GM21526 (cell line): ENCODE measurements around the gene TESK2.
A peak's percentile ranks its signal among the peaks of the same experiment; 100 is the strongest.

Source experiments
- ATAC-seq: cut with Tn5 transposase; IDR thresholded peaks from one replicate; pipeline ENCODE4 v1.9.1; 2021; ENCODE audit warnings: moderate library complexity; ENCODE audit not compliant: unreplicated experiment, low FRiP score

The TESK2 gene

DNA sequence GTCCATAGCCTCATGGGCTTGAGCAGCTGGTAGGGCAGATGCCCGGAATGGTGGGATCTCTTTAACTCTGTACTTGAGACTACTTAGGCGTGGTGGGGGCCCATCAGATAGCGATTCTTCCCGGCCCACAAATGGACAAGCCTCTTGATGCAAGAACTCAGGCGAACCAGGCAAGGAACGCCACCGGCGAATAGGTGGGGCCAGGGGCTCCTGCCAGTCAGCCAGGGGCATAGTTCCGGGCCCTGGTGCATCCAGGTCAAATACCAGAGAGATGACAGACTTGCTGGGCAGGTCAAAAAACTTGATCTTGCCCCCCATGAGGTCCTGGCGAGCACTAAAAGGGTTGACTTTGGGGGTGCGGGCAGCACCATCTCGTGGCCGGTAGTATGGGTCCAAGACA lies 145.9 kb downstream of the TESK2 start:
- no peak for ATAC-seq

- ATAC-seq, result no peak
Observed at GRCh38 chr1:45344499-45344898, 146.5 kb downstream of the TESK2 start.

- no peak for ATAC-seq
Observed at GRCh38 chr1:45340816-45341466, 150.0 kb downstream of the TESK2 start.

- ATAC-seq, result peak; percentile 78
Observed at GRCh38 chr1:45339789-45340558, 151.0 kb downstream of the TESK2 start, which contains the start of the genes MUTYH and TOE1. Gene MUTYH (minus strand): TSS chr1:45340440. CDS start chr1:45334505, 5,935 bp downstream. Gene TOE1 (plus strand): TSS chr1:45340170. CDS start chr1:45340253, 83 bp downstream.

GRCh38 chr1:45337630-45338325 lies 153.2 kb downstream of the TESK2 start:
- ATAC-seq, result no peak

DNA sequence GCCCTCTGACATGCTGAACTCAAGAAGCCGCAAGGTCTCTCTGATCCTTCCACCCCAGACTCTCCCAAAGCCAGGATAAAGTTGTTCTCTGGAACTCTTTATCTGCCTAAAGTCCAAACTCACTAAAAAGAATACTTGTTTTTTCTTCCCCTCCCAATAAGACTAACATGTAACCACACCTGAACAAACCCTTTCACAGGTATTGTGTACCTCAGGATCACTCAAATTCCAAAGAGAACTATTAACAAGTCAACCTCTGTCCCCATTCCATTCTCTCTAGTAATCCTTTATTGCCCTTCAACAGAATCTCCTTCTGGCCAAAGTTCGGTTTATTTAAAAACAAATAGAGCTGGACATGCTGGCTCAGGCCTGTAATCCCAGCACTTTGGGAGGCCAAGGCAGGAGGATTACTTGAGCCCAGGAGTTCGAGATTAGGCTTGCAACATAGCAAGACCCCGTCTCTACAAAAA lies 155.1 kb downstream of the TESK2 start:
- no peak for ATAC-seq

DNA sequence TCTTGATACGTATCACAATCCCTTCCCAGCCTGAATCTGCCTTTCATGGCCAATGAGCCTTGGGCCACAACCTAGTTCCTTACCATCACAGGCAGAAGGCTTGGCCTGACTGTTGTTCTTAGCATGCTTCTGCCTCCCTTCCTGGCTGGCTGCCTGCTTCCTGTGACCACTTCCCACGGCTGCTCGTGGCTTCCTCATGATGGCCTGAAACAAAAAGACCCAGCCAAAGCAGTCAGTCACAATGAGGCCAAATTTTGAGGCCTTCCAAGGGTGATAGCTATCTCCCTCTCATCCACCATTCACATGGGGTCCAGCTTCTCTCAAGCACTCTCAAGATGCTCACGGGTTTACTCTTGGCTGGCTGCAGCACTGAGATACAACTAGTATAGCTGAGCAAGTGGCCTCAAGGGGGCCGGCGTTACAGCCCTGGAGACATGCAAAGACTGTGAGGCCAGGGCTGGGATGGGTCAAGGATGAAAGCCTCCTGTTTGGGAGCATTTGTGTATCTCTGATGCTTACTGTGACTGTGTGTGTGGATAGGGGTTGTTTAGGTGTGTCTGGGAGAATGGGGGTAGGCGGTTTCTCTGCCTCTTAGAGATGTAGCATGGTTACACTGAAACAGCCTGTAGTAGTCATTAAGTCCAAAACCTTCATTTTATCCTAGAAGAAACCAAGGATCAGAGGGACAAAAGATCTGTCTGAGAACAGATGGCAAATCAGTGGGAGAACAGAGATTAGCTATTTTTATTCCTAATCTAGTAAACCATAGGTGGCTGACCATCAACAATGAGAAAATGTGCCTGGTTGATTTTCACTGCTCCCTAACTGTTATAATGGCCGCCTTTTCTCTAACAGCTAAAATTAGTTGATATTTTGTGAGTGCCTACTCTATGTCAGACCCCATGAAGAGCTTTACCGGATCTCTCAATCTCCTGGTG lies 156.4 kb downstream of the TESK2 start:
- no peak for ATAC-seq

- ATAC-seq, result no peak
Observed at GRCh38 chr1:45332346-45332720, 158.6 kb downstream of the TESK2 start.

- no peak for ATAC-seq
Observed at GRCh38 chr1:45331436-45332345, 159.3 kb downstream of the TESK2 start.

DNA sequence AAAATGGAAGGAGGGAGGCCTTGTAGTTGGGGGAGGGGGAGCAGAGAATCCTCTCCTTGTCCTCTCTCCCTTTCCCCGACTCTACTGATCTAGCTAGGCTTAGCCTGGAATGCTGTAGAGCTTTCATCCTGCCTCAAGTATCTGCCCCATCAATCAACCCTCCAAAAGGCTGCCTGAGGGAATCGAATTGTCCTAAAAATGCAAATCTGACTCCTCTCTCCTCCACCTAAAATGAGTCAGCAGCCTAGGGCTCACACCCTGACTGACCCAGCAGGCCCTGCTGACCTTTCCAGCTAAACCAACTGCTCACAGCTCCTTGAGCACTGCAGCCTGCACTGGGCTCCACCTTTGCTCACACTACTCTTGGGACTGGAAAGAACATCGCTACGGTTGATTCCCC lies 161.5 kb downstream of the TESK2 start:
- ATAC-seq, result no peak

- no peak for ATAC-seq
Observed at GRCh38 chr1:45328680-45329079, 162.3 kb downstream of the TESK2 start.

DNA sequence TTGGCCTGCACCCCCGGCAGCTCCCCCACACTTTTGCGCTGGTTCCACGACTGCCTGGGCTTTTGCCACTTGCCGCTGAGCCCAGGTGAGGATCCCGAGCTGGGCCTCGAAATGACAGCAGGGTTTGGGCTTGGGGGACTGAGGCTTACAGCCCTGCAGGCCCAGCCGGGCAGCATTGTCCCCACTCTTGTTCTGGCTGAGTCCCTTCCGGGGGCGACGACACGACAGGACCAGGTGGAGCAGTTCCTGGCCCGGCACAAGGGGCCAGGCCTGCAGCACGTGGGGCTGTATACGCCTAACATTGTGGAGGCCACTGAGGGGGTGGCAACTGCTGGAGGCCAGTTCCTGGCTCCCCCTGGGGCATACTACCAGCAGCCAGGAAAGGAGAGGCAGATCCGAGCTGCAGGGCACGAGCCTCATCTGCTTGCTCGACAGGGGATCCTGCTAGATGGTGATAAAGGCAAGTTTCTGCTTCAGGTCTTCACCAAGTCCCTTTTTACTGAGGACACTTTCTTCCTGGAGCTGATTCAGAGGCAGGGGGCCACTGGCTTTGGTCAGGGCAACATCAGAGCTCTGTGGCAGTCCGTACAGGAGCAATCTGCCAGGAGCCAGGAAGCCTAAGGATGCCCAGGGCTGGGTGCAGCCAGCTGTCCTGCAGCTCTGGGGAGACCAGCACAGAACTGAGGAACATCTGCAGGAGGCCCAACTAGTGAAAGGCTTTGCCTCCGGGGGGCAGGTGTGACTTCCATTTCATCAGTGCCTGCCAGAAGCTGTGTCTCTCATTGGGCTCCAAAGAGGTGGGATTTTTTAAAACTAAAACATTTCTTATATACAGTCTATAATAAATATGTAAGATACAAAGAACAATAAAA lies 163.1 kb downstream of the TESK2 start:
- no peak for ATAC-seq

DNA sequence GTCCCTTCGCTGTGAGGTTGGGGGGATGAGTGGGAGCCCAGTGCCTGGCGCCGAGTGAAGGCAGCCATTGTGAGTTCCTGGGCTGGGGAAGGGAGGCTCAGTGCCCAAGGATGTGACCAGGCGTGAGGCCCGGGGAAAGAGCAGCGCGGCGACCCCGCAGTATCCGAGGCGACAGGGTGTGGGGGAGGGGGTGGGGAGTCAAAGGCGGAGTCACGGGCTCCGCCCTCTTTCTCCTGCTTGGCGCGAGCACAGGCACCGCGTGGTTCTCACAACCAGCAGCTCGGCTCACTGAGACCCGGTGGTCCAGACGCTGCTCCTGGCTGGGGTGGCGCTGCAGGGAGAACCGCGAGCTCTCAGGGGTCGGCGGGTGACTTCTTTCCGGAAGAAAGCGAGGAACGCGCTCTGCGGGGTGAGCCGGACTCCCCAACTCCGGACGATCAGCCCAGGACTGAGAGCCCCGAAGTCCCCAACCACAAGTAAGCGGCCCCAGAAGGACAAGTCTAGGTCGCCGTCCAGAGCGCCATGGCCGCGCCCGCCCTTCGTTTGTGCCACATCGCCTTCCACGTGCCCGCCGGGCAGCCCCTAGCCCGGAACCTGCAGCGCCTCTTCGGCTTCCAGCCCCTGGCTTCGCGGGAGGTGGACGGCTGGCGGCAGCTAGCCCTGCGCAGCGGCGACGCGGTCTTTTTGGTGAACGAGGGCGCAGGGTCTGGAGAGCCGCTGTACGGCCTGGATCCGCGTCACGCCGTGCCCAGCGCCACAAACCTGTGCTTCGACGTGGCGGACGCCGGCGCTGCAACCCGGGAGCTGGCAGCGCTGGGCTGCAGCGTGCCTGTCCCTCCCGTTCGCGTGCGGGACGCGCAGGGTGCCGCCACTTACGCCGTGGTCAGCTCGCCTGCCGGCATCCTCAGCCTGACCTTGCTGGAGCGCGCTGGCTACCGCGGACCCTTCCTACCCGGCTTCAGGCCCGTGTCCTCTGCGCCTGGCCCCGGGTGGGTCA lies 164.0 kb downstream of the TESK2 start, which contains the start of gene HPDL:
HPDL (plus strand) TSS at position 269 of the 997 bp plus-strand sequence; CDS start at position 523, 254 bp downstream.
- ATAC-seq, result no peak

- ATAC-seq, result no peak
Observed at GRCh38 chr1:45325851-45326506, 165.0 kb downstream of the TESK2 start.

GRCh38 chr1:45322486-45323040 lies 168.4 kb downstream of the TESK2 start:
- ATAC-seq, result no peak

GRCh38 chr1:45321444-45321843 lies 169.5 kb downstream of the TESK2 start:
- no peak for ATAC-seq
